ENCODE measurements around the gene OLIG1.

GRCh38 chr21:33089395-33090119 is 19.6 kb downstream of the OLIG1 start:
- TF ChIP-seq CTCF (conservative IDR thresholded peaks at IDR 0.05; ENCODE audit: low read length) (no peak), EZH2phosphoT487 (IDR thresholded peaks at IDR 0.05; ENCODE audit: borderline replicate concordance) (no peak)

All from Loucy (cell line).